GM18505 (cell line): ENCODE measurements around the gene CORO2B.

ENCODE experiments used
- ATAC-seq: cut with Tn5 transposase; IDR thresholded peaks from one replicate; pipeline ENCODE4 v1.9.1; 2021; ENCODE audit not compliant: unreplicated experiment
- POLR2A ChIP-seq: IDR thresholded peaks from 4 replicates; pipeline ENCODE4 v1.6.1; 2011; ENCODE audit warnings: borderline replicate concordance; ENCODE audit not compliant: insufficient read depth, insufficient read length; ENCODE audit errors: extremely low read depth

The CORO2B gene

DNA sequence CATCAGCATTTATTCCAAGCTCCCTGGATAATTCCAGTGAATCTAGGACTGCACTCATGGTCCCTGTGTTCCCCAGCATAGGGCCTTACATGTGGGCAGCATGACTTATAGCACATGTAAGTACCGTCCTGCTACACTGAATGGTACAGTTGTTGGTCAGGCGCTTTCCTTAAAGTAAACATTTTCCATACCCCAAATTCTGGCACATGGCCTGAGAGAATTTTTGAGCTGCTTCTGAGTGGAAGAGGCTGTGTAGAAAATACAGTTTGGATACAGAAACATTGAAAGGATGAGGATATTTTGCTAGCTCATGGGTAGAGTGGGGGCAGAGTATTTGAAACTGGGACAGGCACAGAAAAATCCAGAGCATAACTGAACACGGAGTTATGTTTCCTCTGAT is 27.6 kb downstream of the CORO2B start:
- TF ChIP-seq POLR2A: no peak
- ATAC-seq: no peak

DNA sequence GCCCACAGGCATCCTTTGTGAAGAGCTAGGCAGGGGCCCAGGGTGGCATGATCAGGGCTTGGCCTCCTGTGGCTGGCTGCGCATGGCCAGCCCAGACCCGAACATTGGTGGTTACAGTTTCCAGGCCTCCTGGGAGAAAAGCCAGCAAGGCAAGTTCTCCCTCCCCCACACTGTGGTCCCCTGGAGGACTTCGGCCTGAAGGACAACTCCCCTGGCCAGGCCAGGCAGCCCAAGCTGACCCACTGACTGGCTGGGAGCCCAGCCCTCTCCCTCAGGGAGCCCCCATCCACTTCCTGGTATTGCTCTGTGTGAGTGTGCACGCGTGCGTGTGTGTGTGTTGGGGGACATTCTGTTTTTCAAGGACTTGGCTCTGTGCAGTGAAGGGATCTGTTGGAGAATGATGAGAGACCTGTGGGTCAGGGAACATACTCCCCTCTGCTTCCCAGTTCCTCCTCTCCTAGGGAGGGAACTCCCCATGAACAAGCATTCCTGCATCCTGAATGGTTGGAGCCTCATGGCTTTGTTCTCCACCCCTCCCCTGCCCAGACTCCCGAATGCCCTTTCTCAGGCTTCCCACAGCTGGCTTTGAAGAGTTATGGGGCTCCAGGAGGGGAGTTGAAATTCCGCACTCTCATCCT is 29.5 kb downstream of the CORO2B start:
- no peak for ATAC-seq
- no peak for TF ChIP-seq POLR2A

DNA sequence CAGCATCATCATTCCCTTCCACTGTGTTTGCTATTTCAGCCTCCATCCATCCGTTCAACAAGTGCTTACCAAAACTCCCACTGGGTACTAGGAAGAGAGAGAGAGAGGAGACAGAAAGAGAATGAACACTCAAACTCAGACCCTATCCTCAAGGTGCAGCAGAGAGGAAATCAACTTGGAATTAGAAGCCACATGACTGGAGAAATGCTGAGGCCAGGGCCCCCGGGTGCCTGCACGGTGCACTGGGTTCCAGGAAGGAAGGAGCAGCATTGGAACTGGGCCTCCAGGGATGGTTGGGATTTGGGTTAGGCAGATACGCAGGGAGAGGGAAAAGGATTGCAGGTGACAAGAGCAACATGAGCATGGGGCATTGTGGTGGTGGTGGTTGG is 30.0 kb downstream of the CORO2B start:
- no peak for ATAC-seq

DNA sequence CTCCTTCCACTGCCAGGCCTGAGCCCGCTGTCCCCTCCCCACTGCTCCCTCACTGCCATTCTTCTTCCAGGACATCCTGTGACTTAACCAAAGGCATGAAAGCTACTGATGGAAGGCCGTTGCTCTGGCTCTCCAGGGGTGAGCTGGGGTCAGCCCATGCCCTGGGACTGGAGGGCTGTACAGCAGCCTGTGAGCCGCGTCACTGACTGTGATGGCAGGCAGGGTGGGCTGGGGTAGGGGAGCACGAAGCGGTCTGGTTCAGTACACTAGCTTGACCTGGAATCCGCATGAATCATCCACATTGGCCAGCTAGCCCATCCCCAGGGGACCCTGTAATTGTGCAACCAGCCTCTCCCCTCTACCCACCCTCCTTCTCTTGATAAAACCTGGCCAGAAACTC is 30.8 kb downstream of the CORO2B start:
- no peak for TF ChIP-seq POLR2A
- no peak for ATAC-seq

More for the DNA sequence above, 30.0 kb downstream of the CORO2B start:
- TF ChIP-seq POLR2A: no peak

DNA sequence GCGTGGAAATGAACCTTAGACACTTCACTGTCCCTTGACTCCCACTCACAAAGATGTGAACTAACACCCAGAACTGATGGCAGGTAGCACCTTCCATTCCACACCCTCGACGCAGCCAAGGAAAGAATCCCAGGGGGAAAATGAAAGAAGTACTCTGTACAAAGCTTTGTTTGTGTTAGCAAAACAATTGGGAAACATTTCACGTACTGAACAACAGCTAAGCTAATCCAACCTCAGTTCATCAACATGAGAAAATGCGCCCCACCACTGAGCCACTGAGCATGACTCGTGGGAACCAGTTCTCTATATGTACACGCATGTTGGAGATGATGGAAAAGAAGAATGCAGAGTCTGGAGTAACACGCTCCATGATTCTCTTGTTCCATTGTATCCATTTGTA is 32.0 kb downstream of the CORO2B start:
- TF ChIP-seq POLR2A: no peak
- no peak for ATAC-seq

DNA sequence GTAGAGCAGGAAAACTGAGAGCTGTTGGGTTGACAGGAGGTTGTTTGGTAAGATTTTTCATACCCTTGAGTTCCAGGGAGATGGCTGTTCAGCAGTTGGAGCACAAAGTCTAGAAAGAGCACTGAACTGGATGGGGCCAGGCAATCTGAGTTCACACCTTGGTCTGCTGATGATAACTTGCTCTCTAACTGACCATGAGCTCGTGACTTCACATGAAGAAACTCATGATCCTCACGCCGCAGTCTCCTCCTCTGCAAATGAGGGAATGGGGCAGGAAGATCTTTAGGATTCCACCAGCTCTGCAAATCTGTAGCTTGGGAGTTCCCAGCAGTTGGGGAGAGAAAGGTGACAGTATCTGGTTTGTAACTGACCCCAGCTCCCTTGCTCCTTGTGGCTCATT is 33.7 kb downstream of the CORO2B start:
- ATAC-seq: no peak
- no peak for TF ChIP-seq POLR2A

DNA sequence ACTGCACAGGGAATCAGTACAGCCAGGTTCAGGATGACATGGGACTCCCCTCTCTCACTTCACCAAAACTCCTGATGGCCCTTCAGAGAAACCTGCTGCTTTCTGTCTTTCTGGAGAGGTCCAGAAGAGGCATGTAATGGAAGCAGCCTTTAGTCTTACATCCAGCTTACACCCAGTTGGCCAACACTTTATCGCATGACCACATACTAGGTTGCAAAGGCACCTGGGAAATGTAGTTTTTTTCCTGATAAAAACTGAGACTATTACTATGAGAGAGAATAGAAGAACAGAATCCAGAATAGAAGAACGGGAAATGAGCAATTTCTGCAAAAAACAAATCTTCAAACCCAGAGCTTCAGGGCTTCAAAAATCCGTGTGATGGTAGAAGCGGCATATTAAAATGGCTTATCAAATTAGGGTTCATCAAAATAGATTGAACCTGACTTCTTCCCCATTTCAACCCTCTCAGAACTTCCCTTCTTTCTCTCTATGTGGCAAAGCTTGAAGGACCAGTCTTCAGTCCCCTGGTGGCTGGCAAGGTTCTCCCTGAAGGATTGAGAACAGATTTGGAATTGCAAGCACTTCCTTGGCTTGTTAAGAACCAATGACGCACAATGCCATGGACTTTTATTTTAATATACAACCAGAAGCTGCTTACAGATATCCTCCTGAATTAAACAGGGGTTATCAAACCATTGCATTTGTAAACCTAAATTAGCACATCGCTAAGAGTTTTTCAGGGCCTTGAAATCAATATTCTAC is 34.4 kb downstream of the CORO2B start:
- no peak for TF ChIP-seq POLR2A
- no peak for ATAC-seq

DNA sequence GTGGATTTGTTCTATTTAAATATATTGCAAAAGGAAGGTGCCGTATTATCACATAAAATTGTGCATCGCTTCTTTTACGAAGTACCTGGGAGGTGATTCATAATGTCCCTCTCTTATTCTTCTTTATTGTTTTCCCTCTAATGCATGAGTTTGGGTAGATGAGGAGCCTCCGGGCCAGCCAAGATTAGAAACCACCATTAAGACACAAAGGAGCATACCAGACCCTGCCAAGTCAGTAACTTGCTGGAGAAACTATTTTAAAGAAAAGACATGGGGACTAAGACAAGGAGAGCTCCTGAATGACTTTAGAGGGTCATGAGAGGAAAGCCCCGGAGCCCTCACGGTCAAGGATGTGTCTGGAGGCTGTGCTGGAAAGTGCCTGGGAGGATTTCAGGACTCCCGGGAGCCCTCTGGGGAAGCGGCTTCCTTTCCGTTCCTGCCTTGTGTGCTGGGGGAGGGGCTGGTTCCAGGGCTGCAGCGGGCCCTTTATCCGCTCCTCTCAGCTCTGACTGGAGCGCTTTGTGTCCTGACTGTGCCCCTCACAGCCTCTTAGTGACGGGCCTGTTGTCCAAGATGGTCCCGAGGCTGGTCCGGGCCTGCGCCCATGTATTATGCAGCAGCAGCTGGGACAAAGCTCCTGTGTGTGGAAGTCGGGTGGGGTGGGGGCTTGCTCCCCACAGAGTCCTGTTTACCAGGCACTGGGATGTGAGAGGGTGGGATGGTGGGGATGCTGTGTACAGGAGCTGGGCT is 35.7 kb downstream of the CORO2B start:
- no peak for TF ChIP-seq POLR2A
- ATAC-seq: no peak

DNA sequence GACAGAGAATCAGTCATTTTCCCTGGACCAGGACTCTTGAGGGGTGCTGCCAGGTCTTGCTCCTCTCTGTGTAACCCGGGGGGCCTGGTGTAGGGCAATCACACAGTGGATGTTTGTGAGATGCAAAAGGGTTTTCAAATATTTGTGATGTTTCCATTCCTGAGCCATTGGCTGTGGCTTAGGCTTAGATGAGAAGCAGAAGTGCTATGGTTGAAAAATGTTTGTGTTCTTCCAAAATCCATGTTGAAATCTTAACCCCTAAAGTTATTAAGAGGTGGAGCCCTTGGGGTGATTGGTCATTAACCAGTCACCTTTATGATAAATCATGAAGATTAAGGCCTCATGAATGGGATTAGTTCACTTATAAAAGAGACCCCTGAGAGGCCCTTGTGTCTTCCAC is 36.5 kb downstream of the CORO2B start:
- ATAC-seq: no peak
- TF ChIP-seq POLR2A: no peak

DNA sequence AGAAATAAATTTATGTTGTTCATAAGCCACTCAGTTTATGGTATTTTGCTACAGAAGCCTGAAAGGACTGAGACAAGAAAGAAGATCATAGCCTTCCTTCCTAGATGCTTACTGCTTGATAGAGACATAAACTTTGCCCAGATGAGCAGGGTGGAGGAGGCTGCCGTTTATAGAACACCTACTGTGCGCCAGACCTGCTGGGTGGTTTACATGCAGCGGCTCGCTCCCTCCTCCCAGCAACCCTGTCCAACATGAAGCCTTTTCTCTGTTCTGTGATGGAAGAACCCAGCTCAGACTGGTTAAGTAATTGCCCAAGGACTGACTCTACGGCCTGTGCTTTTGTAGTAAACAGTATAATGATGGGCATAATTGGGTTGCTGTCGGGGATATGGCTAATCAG is 37.0 kb downstream of the CORO2B start:
- TF ChIP-seq POLR2A: no peak

DNA sequence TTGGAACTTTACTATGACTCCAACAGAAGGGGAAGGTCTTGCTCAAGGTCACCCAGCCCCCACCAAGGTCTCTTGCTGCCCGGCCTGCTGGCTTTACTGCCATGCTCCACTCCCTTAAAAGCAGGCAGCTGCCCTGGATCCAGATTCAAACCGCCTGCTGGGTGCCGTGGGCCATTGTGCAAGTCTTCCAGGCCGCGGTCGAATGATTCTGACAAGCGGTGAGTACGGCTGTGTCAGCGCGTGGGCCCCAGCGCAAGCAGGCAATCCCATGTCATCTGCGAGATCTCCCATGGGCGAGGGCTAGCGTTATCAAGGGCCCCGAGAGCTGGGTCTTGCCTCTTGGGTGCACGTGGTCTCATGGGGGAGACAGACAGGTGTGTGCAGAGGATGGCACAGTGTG is 37.6 kb downstream of the CORO2B start:
- TF ChIP-seq POLR2A: no peak
- no peak for ATAC-seq

More for the DNA sequence above, 37.0 kb downstream of the CORO2B start:
- no peak for ATAC-seq

DNA sequence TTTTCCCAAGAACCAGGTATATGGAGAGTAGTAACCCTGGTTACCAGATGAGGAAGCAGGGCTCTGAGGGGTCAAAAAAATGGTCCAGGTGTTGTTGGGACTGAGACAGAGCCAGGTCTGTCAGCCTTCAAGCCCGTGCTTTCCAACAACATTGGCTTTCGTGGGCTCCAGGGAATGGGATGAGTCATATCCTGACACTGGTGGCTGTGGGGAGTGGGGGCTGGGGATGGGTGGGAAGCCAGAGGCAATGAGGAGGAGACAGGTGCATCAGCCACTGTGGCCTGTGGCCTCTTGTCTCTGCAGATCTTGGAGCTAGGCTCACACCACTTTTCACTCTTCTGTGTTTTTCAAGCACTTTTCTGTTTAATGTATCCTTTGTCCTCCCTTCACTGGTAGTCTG is 38.2 kb downstream of the CORO2B start:
- no peak for ATAC-seq
- no peak for TF ChIP-seq POLR2A

DNA sequence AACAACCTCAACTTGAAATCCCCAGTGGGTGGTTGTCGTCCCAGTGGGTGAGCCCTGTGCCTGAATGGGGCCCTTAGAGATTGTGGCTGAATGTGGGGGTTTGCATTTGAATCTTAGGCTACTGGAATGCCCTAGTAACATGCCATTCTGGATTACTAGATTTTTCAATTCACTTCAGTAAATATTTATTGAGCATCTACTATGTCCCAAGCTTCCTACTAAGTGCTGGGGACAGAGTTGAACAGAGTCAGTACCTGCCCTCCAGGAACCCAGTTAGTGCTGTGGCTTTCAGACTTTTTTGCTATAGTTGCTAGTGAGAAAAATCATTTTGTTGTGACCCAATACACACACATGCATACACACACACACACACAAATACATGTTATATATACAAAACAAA is 39.0 kb downstream of the CORO2B start:
- TF ChIP-seq POLR2A: no peak
- ATAC-seq: no peak

DNA sequence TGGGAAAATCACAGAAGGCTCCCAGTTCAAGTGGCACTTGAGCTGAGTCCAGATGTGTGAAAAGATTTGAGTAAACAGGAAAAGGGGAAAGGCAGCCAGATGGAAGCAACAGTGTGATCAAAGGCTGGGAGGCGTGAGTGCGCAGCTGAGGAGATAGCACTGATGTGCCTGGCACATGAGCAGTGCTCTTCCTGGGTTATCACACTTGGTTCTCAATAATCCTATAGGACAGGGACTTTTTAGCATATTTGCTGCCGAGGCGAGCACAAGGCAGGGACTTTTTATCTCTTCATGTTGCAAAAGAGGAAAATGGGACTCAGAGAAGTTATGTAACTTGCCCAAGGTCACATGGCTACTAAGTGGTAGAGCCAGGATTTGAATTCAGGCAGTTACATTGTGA is 39.6 kb downstream of the CORO2B start:
- no peak for ATAC-seq
- TF ChIP-seq POLR2A: no peak
